GM18951 (cell line): Measurements from ENCODE around the gene PUM1.
A peak's percentile ranks its signal among the peaks of the same experiment; 100 is the strongest.

Source experiments
- POLR2A ChIP-seq: IDR thresholded peaks from 4 replicates; pipeline ENCODE4 v1.6.1; 2011; ENCODE audit warnings: mild to moderate bottlenecking; ENCODE audit not compliant: insufficient read length, insufficient read depth; ENCODE audit errors: extremely low read depth
- in situ Hi-C: fragments of 300-500 bp; cut with MboI; formaldehyde crosslinking; loops from one replicate; pipeline ENCODE4 v1.12.0; 2022; ENCODE audit warnings: low sequenced_read_pairs, mixed read lengths, inconsistent platforms; ENCODE audit not compliant: unreplicated experiment

The PUM1 gene, protein sequence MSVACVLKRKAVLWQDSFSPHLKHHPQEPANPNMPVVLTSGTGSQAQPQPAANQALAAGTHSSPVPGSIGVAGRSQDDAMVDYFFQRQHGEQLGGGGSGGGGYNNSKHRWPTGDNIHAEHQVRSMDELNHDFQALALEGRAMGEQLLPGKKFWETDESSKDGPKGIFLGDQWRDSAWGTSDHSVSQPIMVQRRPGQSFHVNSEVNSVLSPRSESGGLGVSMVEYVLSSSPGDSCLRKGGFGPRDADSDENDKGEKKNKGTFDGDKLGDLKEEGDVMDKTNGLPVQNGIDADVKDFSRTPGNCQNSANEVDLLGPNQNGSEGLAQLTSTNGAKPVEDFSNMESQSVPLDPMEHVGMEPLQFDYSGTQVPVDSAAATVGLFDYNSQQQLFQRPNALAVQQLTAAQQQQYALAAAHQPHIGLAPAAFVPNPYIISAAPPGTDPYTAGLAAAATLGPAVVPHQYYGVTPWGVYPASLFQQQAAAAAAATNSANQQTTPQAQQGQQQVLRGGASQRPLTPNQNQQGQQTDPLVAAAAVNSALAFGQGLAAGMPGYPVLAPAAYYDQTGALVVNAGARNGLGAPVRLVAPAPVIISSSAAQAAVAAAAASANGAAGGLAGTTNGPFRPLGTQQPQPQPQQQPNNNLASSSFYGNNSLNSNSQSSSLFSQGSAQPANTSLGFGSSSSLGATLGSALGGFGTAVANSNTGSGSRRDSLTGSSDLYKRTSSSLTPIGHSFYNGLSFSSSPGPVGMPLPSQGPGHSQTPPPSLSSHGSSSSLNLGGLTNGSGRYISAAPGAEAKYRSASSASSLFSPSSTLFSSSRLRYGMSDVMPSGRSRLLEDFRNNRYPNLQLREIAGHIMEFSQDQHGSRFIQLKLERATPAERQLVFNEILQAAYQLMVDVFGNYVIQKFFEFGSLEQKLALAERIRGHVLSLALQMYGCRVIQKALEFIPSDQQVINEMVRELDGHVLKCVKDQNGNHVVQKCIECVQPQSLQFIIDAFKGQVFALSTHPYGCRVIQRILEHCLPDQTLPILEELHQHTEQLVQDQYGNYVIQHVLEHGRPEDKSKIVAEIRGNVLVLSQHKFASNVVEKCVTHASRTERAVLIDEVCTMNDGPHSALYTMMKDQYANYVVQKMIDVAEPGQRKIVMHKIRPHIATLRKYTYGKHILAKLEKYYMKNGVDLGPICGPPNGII

DNA sequence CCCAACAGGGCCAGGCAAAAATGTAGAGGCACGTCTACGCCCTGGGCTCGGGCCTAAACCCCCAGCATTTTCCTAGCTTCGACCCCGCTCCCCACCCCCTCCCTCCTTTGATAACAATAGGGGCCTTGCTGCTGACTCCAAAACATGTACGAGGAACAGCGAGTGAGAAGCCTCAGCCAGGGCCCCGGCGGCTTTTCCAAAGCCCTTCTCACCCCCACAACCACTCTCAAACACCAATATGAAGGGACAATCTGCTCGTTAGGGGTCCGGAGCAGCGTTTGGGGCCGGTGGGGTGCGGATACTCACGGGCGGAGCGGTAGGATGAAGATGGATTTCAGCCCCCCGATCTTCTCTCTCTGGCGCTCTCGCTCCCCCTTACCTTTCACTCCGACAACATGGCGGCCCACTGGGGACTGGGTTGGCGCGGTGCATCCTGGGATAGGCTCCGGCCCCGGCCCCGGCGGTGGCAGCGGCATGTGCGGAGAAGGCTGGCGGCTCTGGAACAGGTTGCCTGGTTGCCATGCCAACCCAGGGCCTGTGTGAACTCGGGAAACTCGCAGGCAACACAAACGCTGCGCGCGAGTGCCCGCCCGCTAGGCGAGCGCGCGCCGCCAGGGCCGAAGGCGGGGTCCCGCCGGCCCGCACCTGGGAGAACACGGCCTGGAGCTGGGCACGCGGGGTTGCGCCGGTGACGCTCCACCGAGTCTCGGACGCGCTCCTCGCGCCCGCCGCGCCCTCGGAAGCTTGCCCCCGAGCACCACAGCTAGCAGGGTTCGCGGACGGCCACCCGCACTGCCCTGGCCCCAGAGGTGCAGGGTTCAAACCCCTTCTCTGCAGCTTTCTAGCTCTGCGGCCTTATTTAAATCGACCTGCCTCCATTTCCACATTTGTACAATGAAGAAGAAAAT is at the start of gene PUM1:
PUM1 (minus strand) TSS at position 408 of the 908 bp plus-strand sequence. CDS start 6,151 bp downstream, outside the sequence.
- TF ChIP-seq POLR2A: peak; percentile 93
- in situ Hi-C loops: no loop called here

DNA sequence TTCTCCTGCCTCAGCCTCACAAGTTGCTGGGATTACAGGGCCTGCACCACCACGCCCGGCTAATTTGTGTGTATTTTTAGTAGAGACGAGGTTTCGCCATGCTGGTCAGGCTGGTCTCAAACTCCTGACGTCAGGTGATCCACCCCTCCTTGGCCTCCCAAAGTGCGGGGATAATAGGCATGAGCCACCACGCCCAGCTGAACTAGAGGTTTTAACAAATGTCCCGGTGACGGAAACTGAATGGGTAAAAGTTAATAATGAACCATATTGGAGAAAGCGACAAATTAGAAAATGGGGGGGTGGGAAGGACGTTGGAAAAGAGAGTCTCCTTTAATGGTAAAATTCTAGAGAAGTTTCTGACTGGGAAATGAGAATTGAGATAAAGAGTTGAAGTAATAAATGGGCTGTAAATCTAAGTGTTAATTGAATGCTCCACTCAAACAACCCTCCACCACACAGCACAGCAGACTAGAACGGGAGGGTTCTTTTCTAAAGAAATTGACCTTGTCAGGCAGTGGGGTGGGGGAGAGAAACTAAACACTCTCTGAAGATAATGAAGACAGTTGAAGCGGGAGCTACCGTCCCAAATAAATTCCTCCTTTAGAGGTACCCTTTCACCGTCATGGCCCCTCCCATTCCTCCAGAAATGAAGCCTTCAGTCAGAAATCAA is 46.9 kb upstream of the PUM1 start:
- in situ Hi-C loops: no loop called here
- no peak for TF ChIP-seq POLR2A

- in situ Hi-C loops: no loop called here
- TF ChIP-seq POLR2A: no peak
These were observed 45.9 kb upstream of the PUM1 start for GRCh38 chr1:31111290-31111951.

GRCh38 chr1:31110846-31111245 is 45.3 kb upstream of the PUM1 start:
- in situ Hi-C loops: no loop called here
- no peak for TF ChIP-seq POLR2A

- no peak for TF ChIP-seq POLR2A
- in situ Hi-C loops: no loop called here
These were observed 43.3 kb upstream of the PUM1 start for GRCh38 chr1:31108861-31109260.

- TF ChIP-seq POLR2A: no peak
- in situ Hi-C loops: no loop called here
These were observed 40.1 kb upstream of the PUM1 start for GRCh38 chr1:31105646-31106045.

DNA sequence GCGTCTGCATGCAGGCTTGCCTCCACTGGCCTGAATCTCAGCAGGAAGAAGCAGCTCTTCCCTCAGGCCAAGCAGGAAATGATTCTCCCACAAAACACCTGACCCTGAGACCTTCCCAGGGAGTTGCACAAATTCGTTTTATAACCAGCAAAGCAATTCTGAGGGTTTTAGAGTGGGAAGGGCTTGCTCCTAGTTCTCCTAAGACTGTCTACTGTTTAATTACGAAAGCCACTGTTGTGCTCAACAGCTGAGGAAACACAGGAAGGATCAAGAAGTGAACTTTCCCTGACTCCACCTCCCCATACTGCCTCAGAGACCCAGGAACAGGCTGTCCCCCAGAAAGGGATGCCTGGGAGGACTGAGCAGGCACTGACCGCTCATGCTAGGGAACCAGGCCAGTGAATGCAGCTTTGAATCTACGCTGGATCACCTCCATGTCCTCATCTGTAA is 37.0 kb upstream of the PUM1 start:
- in situ Hi-C loops: no loop called here
- TF ChIP-seq POLR2A: no peak

- in situ Hi-C loops: no loop called here
- TF ChIP-seq POLR2A: no peak
These were observed 35.6 kb upstream of the PUM1 start for GRCh38 chr1:31101147-31101502.

GRCh38 chr1:31099293-31100032 is 33.9 kb upstream of the PUM1 start:
- TF ChIP-seq POLR2A: no peak
- in situ Hi-C loops: no loop called here

DNA sequence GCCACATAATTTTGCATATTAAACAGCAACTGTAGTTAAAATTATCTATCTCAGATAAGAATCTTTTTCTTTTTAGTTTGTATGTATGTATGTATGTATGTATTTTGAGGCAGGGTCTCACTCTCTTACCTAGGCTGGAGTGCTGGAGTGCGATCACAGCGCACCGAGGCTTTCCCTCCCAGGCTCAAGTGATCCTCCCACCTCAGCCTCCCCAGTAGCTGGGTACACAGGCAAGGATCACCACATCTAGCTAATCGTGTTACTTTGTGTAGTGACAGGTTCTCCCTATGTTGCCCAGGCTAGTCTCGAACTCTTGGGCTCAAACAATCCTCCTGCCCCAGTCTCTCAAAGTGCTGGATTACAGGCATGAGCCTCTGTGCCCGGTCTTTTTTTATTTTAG is 30.5 kb upstream of the PUM1 start:
- no peak for TF ChIP-seq POLR2A
- in situ Hi-C loops: no loop called here
